ENCODE measurements around the gene SNTB2.
A peak's percentile ranks its signal among the peaks of the same experiment; 100 is the strongest.

Gene SNTB2

DNA sequence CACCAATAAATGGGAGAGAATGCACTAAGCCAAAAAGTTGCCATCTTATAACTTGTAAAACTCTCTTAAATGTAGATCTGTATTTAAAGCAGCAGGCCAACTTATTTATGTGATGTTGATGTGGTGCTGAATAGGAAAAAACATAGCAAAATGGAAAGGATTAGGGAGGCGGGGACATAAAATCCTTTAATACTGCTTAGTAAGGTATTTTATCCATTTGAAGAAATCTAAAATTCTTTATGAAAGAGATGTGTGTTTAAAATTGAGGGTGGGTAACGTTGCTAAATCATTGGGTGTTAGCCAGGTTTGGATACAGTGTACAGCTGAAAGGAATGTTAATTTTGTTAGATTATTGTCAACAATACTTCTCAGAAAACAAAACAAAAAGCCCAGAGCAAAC, 14.3 kb downstream of the SNTB2 start:
- no peak for DNase-seq (ENCODE audit: low read depth)
- TF ChIP-seq, protein P1, sequence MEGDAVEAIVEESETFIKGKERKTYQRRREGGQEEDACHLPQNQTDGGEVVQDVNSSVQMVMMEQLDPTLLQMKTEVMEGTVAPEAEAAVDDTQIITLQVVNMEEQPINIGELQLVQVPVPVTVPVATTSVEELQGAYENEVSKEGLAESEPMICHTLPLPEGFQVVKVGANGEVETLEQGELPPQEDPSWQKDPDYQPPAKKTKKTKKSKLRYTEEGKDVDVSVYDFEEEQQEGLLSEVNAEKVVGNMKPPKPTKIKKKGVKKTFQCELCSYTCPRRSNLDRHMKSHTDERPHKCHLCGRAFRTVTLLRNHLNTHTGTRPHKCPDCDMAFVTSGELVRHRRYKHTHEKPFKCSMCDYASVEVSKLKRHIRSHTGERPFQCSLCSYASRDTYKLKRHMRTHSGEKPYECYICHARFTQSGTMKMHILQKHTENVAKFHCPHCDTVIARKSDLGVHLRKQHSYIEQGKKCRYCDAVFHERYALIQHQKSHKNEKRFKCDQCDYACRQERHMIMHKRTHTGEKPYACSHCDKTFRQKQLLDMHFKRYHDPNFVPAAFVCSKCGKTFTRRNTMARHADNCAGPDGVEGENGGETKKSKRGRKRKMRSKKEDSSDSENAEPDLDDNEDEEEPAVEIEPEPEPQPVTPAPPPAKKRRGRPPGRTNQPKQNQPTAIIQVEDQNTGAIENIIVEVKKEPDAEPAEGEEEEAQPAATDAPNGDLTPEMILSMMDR (IDR thresholded peaks at IDR 0.05; ENCODE audit: control insufficient read depth, insufficient read depth, low read depth, low read length, missing control alignments): no peak
- H3K4me3 ChIP-seq (ENCODE audit: control insufficient read depth, low read depth, low read length): no peak overlapping the region

DNA sequence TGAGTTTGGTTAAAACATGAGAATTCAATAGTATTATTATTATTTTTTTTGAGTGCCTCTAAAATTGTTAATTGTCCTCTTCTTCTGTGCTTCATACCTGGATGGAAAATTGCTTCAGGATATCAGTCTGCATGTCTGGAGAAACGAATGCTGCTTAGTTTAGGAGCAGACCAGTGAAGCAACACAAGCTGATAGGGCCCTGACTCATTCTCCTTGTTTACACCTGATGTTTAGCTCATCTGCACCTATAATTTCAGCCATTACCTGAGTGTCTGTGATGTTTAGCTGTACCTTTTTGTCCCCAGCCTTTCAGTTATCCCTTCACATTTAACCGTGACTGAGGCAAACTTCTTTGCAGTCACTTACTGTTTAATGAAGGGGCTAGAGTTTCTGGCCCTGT, 14.8 kb downstream of the SNTB2 start:
- TF ChIP-seq, protein P1 (IDR thresholded peaks at IDR 0.05; ENCODE audit: control insufficient read depth, insufficient read depth, low read depth, low read length, missing control alignments): no peak
- no peak overlapping the region for H3K4me3 ChIP-seq (ENCODE audit: control insufficient read depth, low read depth, low read length)
- no peak for DNase-seq (ENCODE audit: low read depth)

DNA sequence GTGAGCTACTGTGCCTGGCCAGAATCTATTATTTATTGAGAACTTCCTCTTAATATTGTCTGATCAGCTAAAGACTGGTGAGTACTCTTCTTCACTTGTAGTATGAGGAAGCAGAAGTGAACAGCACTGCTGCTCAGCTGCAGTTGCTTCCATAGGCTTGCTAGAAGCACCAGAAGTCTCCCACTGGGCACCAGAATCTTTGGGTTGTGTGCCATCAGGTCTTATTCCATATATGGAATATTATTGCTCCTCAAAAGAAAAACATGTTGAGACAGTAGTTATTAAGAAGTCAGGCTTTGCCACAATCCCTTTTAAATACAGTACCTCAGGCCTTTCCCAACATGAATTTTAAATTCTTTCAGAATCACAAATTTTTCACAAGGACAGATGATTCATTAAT, 17.2 kb downstream of the SNTB2 start:
- TF ChIP-seq, protein P1 (IDR thresholded peaks at IDR 0.05; ENCODE audit: control insufficient read depth, insufficient read depth, low read depth, low read length, missing control alignments): no peak
- no peak overlapping the region for H3K4me3 ChIP-seq (ENCODE audit: control insufficient read depth, low read depth, low read length)
- DNase-seq (ENCODE audit: low read depth): no peak

DNA sequence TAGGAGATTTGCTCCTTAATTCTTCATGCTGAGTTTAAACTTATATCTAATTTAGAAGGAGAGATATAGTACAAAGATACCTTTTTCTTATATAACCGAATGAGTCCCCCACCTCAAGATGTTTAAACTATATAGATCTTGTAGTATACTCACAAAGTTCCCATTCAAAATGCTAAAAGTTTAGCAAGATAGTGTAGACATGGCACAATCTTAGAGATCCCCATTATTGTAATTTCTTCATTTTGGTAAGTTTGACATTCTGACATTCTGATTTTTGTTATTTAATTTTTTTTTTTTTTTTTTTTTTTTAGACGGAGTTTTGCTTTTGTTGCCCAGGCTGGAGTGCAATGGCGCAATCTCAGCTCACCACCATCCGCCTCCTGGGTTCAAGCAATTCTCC, 22.8 kb downstream of the SNTB2 start:
- H3K4me3 ChIP-seq (ENCODE audit: control insufficient read depth, low read depth, low read length): no peak overlapping the region
- TF ChIP-seq, protein P1 (IDR thresholded peaks at IDR 0.05; ENCODE audit: control insufficient read depth, insufficient read depth, low read depth, low read length, missing control alignments): no peak
- no peak for DNase-seq (ENCODE audit: low read depth)

DNA sequence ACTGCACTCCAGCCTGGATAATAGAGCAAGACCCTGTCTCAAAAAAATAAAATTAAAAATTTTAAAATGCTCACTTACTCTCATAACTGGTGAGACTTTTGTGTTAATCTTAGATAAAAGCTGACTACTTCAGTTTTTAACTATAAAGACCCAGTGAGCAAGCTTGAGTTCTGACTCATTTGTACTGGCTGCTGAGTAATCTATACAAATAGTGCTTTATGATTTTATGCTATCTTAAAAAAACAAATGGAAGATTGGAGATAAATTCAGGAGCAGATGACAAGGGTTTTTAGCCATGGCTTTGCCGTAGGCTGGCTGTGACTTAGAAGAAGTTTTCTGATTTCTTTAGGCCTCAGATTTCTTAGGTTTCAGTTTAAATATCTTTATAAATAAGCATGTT, 30.5 kb downstream of the SNTB2 start:
- DNase-seq (ENCODE audit: low read depth): no peak
- TF ChIP-seq, protein P1 (IDR thresholded peaks at IDR 0.05; ENCODE audit: control insufficient read depth, insufficient read depth, low read depth, low read length, missing control alignments): no peak
- no peak overlapping the region for H3K4me3 ChIP-seq (ENCODE audit: control insufficient read depth, low read depth, low read length)

DNA sequence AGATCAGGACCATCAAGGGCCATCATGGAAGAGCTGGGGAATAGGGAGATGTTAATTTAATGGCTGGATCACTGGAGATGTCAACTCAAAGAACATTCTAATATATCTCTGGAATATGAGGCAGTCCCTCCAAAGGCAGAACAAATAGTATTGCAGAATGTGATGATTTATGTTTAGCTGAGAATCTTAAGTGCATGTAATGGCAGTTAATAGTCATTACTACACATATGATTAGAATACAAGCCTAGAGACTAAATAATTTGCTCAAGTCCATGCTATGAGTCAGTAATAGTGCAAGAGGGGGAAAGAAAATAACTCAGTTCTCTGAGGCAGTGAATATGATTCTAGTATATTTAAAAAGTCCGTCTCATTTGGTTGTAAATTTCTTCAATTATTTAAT, 32.3 kb downstream of the SNTB2 start:
- DNase-seq (ENCODE audit: low read depth): no peak
- no peak overlapping the region for H3K4me3 ChIP-seq (ENCODE audit: control insufficient read depth, low read depth, low read length)
- TF ChIP-seq, protein P1 (IDR thresholded peaks at IDR 0.05; ENCODE audit: control insufficient read depth, insufficient read depth, low read depth, low read length, missing control alignments): no peak

DNA sequence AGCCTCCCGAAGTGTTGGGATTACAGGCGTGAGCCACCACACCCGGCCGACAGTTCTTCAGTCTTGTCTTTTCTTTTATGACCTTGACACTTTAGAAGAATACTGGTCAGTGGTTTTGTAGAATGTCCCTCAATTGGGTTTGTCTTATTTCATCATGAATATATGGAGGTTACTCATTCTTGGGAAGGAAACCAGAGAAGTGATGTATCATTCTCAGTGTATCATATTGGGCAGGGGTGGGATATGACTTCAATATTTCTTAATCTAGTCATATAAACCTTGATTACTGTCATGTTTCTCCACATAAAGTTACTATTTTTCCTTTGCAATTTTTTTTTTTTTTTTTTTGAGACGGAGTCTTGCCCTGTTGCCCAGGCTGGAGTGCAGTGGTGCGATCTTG, 36.9 kb downstream of the SNTB2 start:
- TF ChIP-seq, protein P1 (IDR thresholded peaks at IDR 0.05; ENCODE audit: control insufficient read depth, insufficient read depth, low read depth, low read length, missing control alignments): no peak
- DNase-seq (ENCODE audit: low read depth): peak; percentile 28
- H3K4me3 ChIP-seq (ENCODE audit: control insufficient read depth, low read depth, low read length): no peak overlapping the region
